Medulla oblongata (tissue), 1 donor: ENCODE measurements around the gene NRARP.

Experiments
- DNase-seq: peaks from one replicate; pipeline ENCODE4 v3.0.0-alpha.2; 2015; ENCODE audit errors: extremely low spot score

NRARP gene

GRCh38 chr9:137256856-137257255 is 45.2 kb downstream of the NRARP start:
- DNase-seq: no peak

- DNase-seq: no peak
These were observed 45.7 kb downstream of the NRARP start for GRCh38 chr9:137256362-137256761.

- no peak for DNase-seq
These were observed 46.5 kb downstream of the NRARP start for GRCh38 chr9:137255448-137256114.

GRCh38 chr9:137254624-137255447 is 47.2 kb downstream of the NRARP start, which contains the start of gene NELFB:
Gene NELFB (plus strand): TSS chr9:137255327.
- peak; percentile 91 for DNase-seq

- no peak for DNase-seq
These were observed 48.1 kb downstream of the NRARP start for GRCh38 chr9:137253717-137254623.

GRCh38 chr9:137252555-137253506 is 49.2 kb downstream of the NRARP start:
- no peak for DNase-seq

GRCh38 chr9:137251490-137252268 is 50.4 kb downstream of the NRARP start:
- no peak for DNase-seq

GRCh38 chr9:137251194-137251461 is 50.9 kb downstream of the NRARP start, which contains the start of gene STPG3:
Gene STPG3 (plus strand): TSS chr9:137251286. CDS start chr9:137251287, 1 bp downstream.
- DNase-seq: no peak

GRCh38 chr9:137250329-137251193 is 51.5 kb downstream of the NRARP start:
- DNase-seq: no peak
